Neuronal stem cell (in vitro differentiated cells): Measurements from ENCODE around the gene STRADB. TPM values are rescaled to one million over a fixed set of nuclear protein-coding genes. Genes with fewer than 3 reads are reported as not detected.

ENCODE experiments used
- DNase-seq: peaks from one replicate; pipeline ENCODE4 v3.0.0-alpha.2; 2013; ENCODE audit warnings: low spot score
- H2AFZ ChIP-seq: one replicate; pipeline ENCODE4 v1.6.1; 2013; ENCODE audit warnings: mild to moderate bottlenecking, low read length, inconsistent platforms
- H2AK5ac ChIP-seq: 2 replicates; pipeline ENCODE4 v1.6.1; 2013; ENCODE audit warnings: low read depth, mild to moderate bottlenecking, inconsistent platforms, low read length, moderate library complexity, mixed read lengths
- H2BK120ac ChIP-seq: 2 replicates; pipeline ENCODE4 v1.6.1; 2013; ENCODE audit warnings: low read depth, mild to moderate bottlenecking, inconsistent platforms, low read length, moderate library complexity, mixed read lengths
- H2BK12ac ChIP-seq: one replicate; pipeline ENCODE4 v1.6.1; 2013; ENCODE audit warnings: low read length, inconsistent platforms
- H2BK15ac ChIP-seq: 2 replicates; pipeline ENCODE4 v1.6.1; 2013; ENCODE audit warnings: mild to moderate bottlenecking, low read length, inconsistent platforms, mixed read lengths
- H2BK5ac ChIP-seq: one replicate; pipeline ENCODE4 v1.6.1; 2013; ENCODE audit warnings: inconsistent platforms, mild to moderate bottlenecking, low read length, moderate library complexity
- H3K14ac ChIP-seq: one replicate; pipeline ENCODE4 v1.6.1; 2013; ENCODE audit warnings: low read length, inconsistent platforms
- H3K18ac ChIP-seq: 2 replicates; pipeline ENCODE4 v1.6.1; 2013; ENCODE audit warnings: low read length, inconsistent platforms
- H3K23ac ChIP-seq: 2 replicates; pipeline ENCODE4 v1.6.1; 2013; ENCODE audit warnings: low read depth, mild to moderate bottlenecking, mixed read lengths, low read length, inconsistent platforms; ENCODE audit not compliant: poor library complexity
- H3K27ac ChIP-seq: replicated peaks from 3 replicates; pipeline ENCODE4 v1.5.1; 2013; ENCODE audit warnings: low read length, inconsistent platforms
- H3K27me3 ChIP-seq, 3 experiments: 2 replicates each; pipeline ENCODE4 v1.6.1; 2013; ENCODE audit warnings: low read length in 3 of 3, mild to moderate bottlenecking in 2 of 3, inconsistent platforms in 1 of 3, low read depth in 1 of 3, mixed read lengths in 1 of 3, moderate library complexity in 1 of 3; ENCODE audit not compliant: control insufficient read depth in 3 of 3, insufficient read depth in 3 of 3
- H3K36me3 ChIP-seq, 2 donors: replicated peaks in 1 of 2; 2 replicates each; pipeline ENCODE4 v1.6.1; 2013; ENCODE audit warnings: low read length in 2 of 2; ENCODE audit not compliant: control insufficient read depth in 2 of 2, insufficient read depth in 2 of 2
- H3K4ac ChIP-seq: 2 replicates; pipeline ENCODE4 v1.6.1; 2013; ENCODE audit warnings: inconsistent platforms, mild to moderate bottlenecking, low read length, moderate library complexity
- H3K4me1 ChIP-seq, 2 donors: 1 replicate in 1 of 2; 2 replicates in 1 of 2; pipeline ENCODE4 v1.6.1; 2013; ENCODE audit warnings: low read length in 2 of 2, low read depth in 1 of 2; ENCODE audit not compliant: control insufficient read depth in 2 of 2, insufficient read depth in 1 of 2
- H3K4me2 ChIP-seq: one replicate; pipeline ENCODE4 v1.6.1; 2013; ENCODE audit warnings: mild to moderate bottlenecking, low read length, inconsistent platforms; ENCODE audit not compliant: insufficient read depth, poor library complexity, severe bottlenecking
- H3K4me3 ChIP-seq, 2 donors: 2 replicates each; pipeline ENCODE4 v1.5.1; 2013; ENCODE audit warnings: low read length in 2 of 2, mild to moderate bottlenecking in 2 of 2, inconsistent platforms in 1 of 2, moderate library complexity in 1 of 2
- H3K79me1 ChIP-seq: one replicate; pipeline ENCODE4 v1.6.1; 2013; ENCODE audit warnings: low read depth, mild to moderate bottlenecking, inconsistent platforms, low read length, moderate library complexity
- H3K9ac ChIP-seq: one replicate; pipeline ENCODE4 v1.6.1; 2013; ENCODE audit warnings: mild to moderate bottlenecking, low read depth, low read length, inconsistent platforms; ENCODE audit not compliant: poor library complexity
- H3K9me3 ChIP-seq, 2 donors: replicated peaks in 1 of 2; 2 replicates each; pipeline versions ENCODE3 to v1.6.1; 2013; ENCODE audit warnings: low read length in 2 of 2, mild to moderate bottlenecking in 2 of 2, inconsistent platforms in 1 of 2, low read depth in 1 of 2, mixed read lengths in 1 of 2, moderate library complexity in 1 of 2; ENCODE audit not compliant: control insufficient read depth in 2 of 2, insufficient read depth in 1 of 2
- H4K8ac ChIP-seq: one replicate; pipeline ENCODE4 v1.6.1; 2013; ENCODE audit warnings: low read depth, mild to moderate bottlenecking, inconsistent platforms, low read length, moderate library complexity
- H4K91ac ChIP-seq: one replicate; pipeline ENCODE4 v1.6.1; 2013; ENCODE audit warnings: low read length, low read depth, mild to moderate bottlenecking, inconsistent platforms; ENCODE audit not compliant: poor library complexity
- WGBS, 2 donors: extraction: QIAGEN DNeasy Blood & Tissue Kit; methylation state at CpG; one replicate each; pipeline ENCODE4 v1.1.7; 2013; ENCODE audit warnings: missing lambda C conversion rate in 2 of 2, mixed read lengths in 1 of 2; ENCODE audit not compliant: insufficient read length in 2 of 2, insufficient replicate concordance in 1 of 2; ENCODE audit errors: extremely low coverage in 2 of 2; 5-methylcytosine and 5-hydroxymethylcytosine counted together
- polyA plus RNA-seq, 2 experiments: library from polyadenylated mRNA; stranded (reverse); fragments of 200-250 nt; gene quantifications; one replicate each; pipeline ENCODE4 v1.2.3, GENCODE V29; 2013

STRADB gene, protein sequence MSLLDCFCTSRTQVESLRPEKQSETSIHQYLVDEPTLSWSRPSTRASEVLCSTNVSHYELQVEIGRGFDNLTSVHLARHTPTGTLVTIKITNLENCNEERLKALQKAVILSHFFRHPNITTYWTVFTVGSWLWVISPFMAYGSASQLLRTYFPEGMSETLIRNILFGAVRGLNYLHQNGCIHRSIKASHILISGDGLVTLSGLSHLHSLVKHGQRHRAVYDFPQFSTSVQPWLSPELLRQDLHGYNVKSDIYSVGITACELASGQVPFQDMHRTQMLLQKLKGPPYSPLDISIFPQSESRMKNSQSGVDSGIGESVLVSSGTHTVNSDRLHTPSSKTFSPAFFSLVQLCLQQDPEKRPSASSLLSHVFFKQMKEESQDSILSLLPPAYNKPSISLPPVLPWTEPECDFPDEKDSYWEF
- polyA plus RNA-seq (2013, experiment 1 of 2): 34.0 TPM
- 32.9 TPM for polyA plus RNA-seq (2013, experiment 2 of 2)

DNA sequence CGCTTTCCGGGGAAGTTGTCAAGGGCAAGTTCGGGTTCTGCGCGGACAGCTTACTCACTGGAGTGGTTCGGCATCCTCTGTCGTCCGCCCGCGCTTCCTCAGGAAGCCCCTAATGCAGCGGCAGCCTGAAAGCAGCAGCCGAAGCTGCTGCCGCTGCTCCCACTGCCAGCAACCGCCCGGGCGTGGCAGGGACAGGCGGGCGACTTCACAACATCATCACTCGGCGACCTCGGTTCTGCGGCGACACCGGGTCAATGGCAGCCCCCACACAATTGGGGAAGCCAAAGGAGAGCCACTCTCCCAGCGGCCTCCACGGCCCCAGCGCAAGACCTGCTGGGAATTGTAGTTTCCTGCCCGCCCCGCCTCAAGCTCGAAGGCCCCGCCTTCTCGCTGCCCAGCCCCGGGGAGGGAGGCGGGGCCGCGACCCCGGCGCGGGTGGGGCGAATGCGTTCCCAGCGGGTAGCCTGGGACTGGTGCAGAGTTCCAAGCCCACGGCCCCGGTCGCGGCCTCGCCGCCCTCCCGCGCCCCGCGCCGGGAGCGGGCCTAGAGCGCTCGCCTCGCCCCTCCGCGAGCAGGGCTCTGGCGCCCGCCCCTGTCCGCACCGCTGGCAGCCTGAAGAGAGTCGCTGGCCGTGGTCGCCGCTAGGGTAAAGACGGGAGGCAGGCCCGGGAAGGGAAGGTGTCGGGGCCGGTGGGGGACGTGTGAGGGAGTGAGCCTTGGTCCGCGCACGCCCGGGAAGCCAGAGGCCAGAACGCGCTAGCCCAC is at the start of gene STRADB, which contains the start of gene TRAK2:
TSS of gene STRADB (plus strand) at position 449 of the 766 bp plus-strand sequence. CDS start 3,101 bp downstream, outside the sequence.
TSS of gene TRAK2 (minus strand) at position 167 of the 766 bp plus-strand sequence. CDS start 30,951 bp downstream, outside the sequence.
- peak within 1 kb of the TSS; percentile 87 for H3K14ac ChIP-seq

GRCh38 chr2:201401815-201402214 is 49.7 kb upstream of the STRADB start:
- no CpG with 5 or more reads among the region's 3 CpGs for WGBS, 2 donors
- Histone ChIP-seq H4K91ac (no peak overlapping the region), H3K4me1 (peaks cover 2 to 11% of the 10 kb centered on the region in 2 donors), H3K23ac (no peak overlapping the region), H4K8ac (no peak overlapping the region), H2BK120ac (no peak overlapping the region), H2BK15ac (no peak overlapping the region), H3K27me3 (no peaks in the 10 kb centered on the region), H3K36me3 (peaks cover 0 to 23% of the 10 kb centered on the region in 2 donors), H2BK12ac (no peak overlapping the region), H3K4me2 (no peak overlapping the region), H3K79me1 (no peaks in the 10 kb centered on the region), H3K14ac (no peak overlapping the region), H2BK5ac (no peak overlapping the region), H3K9ac (no peak overlapping the region), H3K4ac (no peak overlapping the region), H2AFZ (no peak overlapping the region), H3K9me3 (no peaks in the 10 kb centered on the region), H2AK5ac (no peak overlapping the region), H3K27ac (no peak overlapping the region), H3K4me3 (no peak overlapping the region), H3K18ac (no peak overlapping the region)
- no peak for DNase-seq

More for the DNA sequence above, at the start of gene STRADB, which contains the start of gene TRAK2:
- Histone ChIP-seq H3K18ac (peak within 1 kb of the TSS; percentile 96), H2AK5ac (peak within 1 kb of the TSS; percentile 78), H2BK12ac (no peak within 1 kb of the TSS), H3K23ac (peak within 1 kb of the TSS; percentile 94), H3K4me3 (peak within 1 kb of the TSS; percentile 71 to 91), H3K79me1 (peaks cover 3% of the 10 kb centered on the region), H2AFZ (peak within 1 kb of the TSS; percentile 95), H4K8ac (no peak within 1 kb of the TSS), H3K27ac (peak within 1 kb of the TSS; percentile 77), H3K4me1 (peaks cover 1 to 11% of the 10 kb centered on the region in 2 donors), H3K9ac (peak within 1 kb of the TSS; percentile 97), H3K27me3 (no peaks in the 10 kb centered on the region), H3K4ac (no peak within 1 kb of the TSS), H2BK5ac (peak within 1 kb of the TSS; percentile 42), H3K4me2 (peak within 1 kb of the TSS; percentile 75), H2BK120ac (no peak within 1 kb of the TSS), H4K91ac (no peak within 1 kb of the TSS), H3K36me3 (peaks cover 0 to 7% of the 10 kb centered on the region in 2 donors), H2BK15ac (peak within 1 kb of the TSS; percentile 65), H3K9me3 (no peaks in the 10 kb centered on the region)
- DNase-seq: peak; percentile 93
- WGBS, 2 donors: no CpG with 5 or more reads among the region's 78 CpGs

- no CpG with 5 or more reads among the region's 6 CpGs for WGBS, 2 donors
- no peak overlapping the region for H3K18ac ChIP-seq
- H4K91ac ChIP-seq: no peak overlapping the region
- H2AK5ac ChIP-seq: no peak overlapping the region
- no peak overlapping the region for H3K4ac ChIP-seq
- peaks cover 2 to 11% of the 10 kb centered on the region in 2 donors for H3K4me1 ChIP-seq
- no peak overlapping the region for H3K9ac ChIP-seq
- no peak overlapping the region for H2AFZ ChIP-seq
- H3K4me2 ChIP-seq: no peak overlapping the region
- H3K27ac ChIP-seq: no peak overlapping the region
- DNase-seq: no peak
- no peak overlapping the region for H2BK15ac ChIP-seq
- no peak overlapping the region for H2BK12ac ChIP-seq
- H3K36me3 ChIP-seq: peaks cover 0 to 12% of the 10 kb centered on the region in 2 donors
- H3K14ac ChIP-seq: no peak overlapping the region
- H3K27me3 ChIP-seq: no peaks in the 10 kb centered on the region
- no peak overlapping the region for H3K23ac ChIP-seq
- H2BK120ac ChIP-seq: no peak overlapping the region
- no peaks in the 10 kb centered on the region for H3K9me3 ChIP-seq
- H3K4me3 ChIP-seq: no peak overlapping the region
- no peak overlapping the region for H4K8ac ChIP-seq
- H2BK5ac ChIP-seq: no peak overlapping the region
- H3K79me1 ChIP-seq: no peaks in the 10 kb centered on the region
These were observed 48.6 kb upstream of the STRADB start for GRCh38 chr2:201402651-201403562.
